ENCODE data around the gene TLR5.

TLR5 gene

GRCh38 chr1:223102797-223103533, 40.1 kb downstream of the TLR5 start:
- FAIRE-seq, result no peak

GRCh38 chr1:223097713-223098112, 45.3 kb downstream of the TLR5 start:
- no peak for FAIRE-seq

- FAIRE-seq, result no peak
Measured at GRCh38 chr1:223095870-223096269, 47.2 kb downstream of the TLR5 start.

GRCh38 chr1:223091896-223092295, 51.2 kb downstream of the TLR5 start:
- no peak for FAIRE-seq

GRCh38 chr1:223089250-223089649, 53.8 kb downstream of the TLR5 start:
- no peak for FAIRE-seq

- FAIRE-seq, result no peak
Measured at GRCh38 chr1:223088713-223089240, 54.3 kb downstream of the TLR5 start.

- FAIRE-seq, result no peak
Measured at GRCh38 chr1:223087291-223088255, 55.5 kb downstream of the TLR5 start.

- FAIRE-seq, result no peak
Measured at GRCh38 chr1:223084464-223084866, 58.6 kb downstream of the TLR5 start.

GRCh38 chr1:223083831-223084230, 59.2 kb downstream of the TLR5 start:
- FAIRE-seq, result no peak

GRCh38 chr1:223082914-223083313, 60.1 kb downstream of the TLR5 start:
- FAIRE-seq, result no peak

GRCh38 chr1:223081181-223081994, 61.7 kb downstream of the TLR5 start:
- FAIRE-seq, result peak; percentile 94

- no peak for FAIRE-seq
Measured at GRCh38 chr1:223079498-223079897, 63.5 kb downstream of the TLR5 start.

GRCh38 chr1:223077247-223077833, 65.7 kb downstream of the TLR5 start:
- no peak for FAIRE-seq

GRCh38 chr1:223076362-223076761, 66.7 kb downstream of the TLR5 start:
- FAIRE-seq, result no peak

- FAIRE-seq, result no peak
Measured at GRCh38 chr1:223075834-223076233, 67.2 kb downstream of the TLR5 start.

- no peak for FAIRE-seq
Measured at GRCh38 chr1:223074445-223075300, 68.4 kb downstream of the TLR5 start.

GRCh38 chr1:223068900-223069665, 74.0 kb downstream of the TLR5 start:
- no peak for FAIRE-seq

GRCh38 chr1:223067914-223068313, 75.1 kb downstream of the TLR5 start:
- FAIRE-seq, result no peak

GRCh38 chr1:223066415-223066814, 76.6 kb downstream of the TLR5 start:
- FAIRE-seq, result no peak

- no peak for FAIRE-seq
Measured at GRCh38 chr1:223062177-223062576, 80.9 kb downstream of the TLR5 start.

GRCh38 chr1:223059526-223059925, 83.5 kb downstream of the TLR5 start:
- no peak for FAIRE-seq

All from TTC549 (cell line).